Stimulated activated CD4-positive, alpha-beta T cell treated with anti-CD3 and anti-CD28 coated beads, Interleukin-4, amount 100 ng/mL, for 24 hours (primary cell): ENCODE data around the gene SDF4.

Experiments used
- DNase-seq: peaks from one replicate; pipeline ENCODE4 v3.0.0-alpha.2; 2020

The SDF4 gene

GRCh38 chr1:1240822-1241587, 9.2 kb upstream of the SDF4 start:
- DNase-seq = no peak

- no peak for DNase-seq
Observed at GRCh38 chr1:1240348-1240732, 8.5 kb upstream of the SDF4 start.

GRCh38 chr1:1239614-1240347, 8.0 kb upstream of the SDF4 start:
- DNase-seq = no peak

GRCh38 chr1:1239227-1239613, 7.4 kb upstream of the SDF4 start:
- no peak for DNase-seq

GRCh38 chr1:1238702-1239178, 6.9 kb upstream of the SDF4 start:
- no peak for DNase-seq

- DNase-seq = no peak
Observed at GRCh38 chr1:1237874-1238701, 6.3 kb upstream of the SDF4 start.

GRCh38 chr1:1236945-1237873, 5.4 kb upstream of the SDF4 start:
- DNase-seq = no peak

GRCh38 chr1:1236176-1236763, 4.5 kb upstream of the SDF4 start:
- no peak for DNase-seq

GRCh38 chr1:1235016-1235744, 3.4 kb upstream of the SDF4 start:
- no peak for DNase-seq

GRCh38 chr1:1234180-1234808, 2.5 kb upstream of the SDF4 start:
- DNase-seq = no peak

- DNase-seq = no peak
Observed at GRCh38 chr1:1233567-1233892, 1.7 kb upstream of the SDF4 start.

GRCh38 chr1:1232796-1233566, 1.2 kb upstream of the SDF4 start:
- DNase-seq = no peak

- no peak for DNase-seq
Observed at GRCh38 chr1:1232208-1232795, 501 bp upstream of the SDF4 start, which contains the start of gene B3GALT6. TSS of gene B3GALT6 (plus strand) at chr1:1232237. CDS start at chr1:1232279, 42 bp downstream.

GRCh38 chr1:1230656-1231399, 973 bp downstream of the SDF4 start:
- DNase-seq = no peak

GRCh38 chr1:1229770-1230169, 2.0 kb downstream of the SDF4 start:
- DNase-seq = no peak

- no peak for DNase-seq
Observed at GRCh38 chr1:1228596-1229321, 3.0 kb downstream of the SDF4 start.

GRCh38 chr1:1228187-1228586, 3.6 kb downstream of the SDF4 start:
- DNase-seq = no peak

GRCh38 chr1:1227386-1227785, 4.4 kb downstream of the SDF4 start:
- DNase-seq = no peak
